ENCODE data around the gene KCNK6. TPM values are rescaled to one million over a fixed set of nuclear protein-coding genes. Genes with fewer than 3 reads are reported as not detected.

Gene KCNK6
- total and polyA plus RNA-seq, 10 of the 15 experiments (the other 5 are each of a cell fraction or from before 2014, with no cell fraction given) = 0.04 to 1.4 (median 1.1) TPM

- TF ChIP-seq BACH1 (IDR thresholded peaks at IDR 0.05; ENCODE audit: borderline replicate concordance) (no peak; the same call in 1 of the 2 replicates), CBFB (IDR thresholded peaks at IDR 0.05; ENCODE audit: low read depth) (no peak), RBBP5 (conservative IDR thresholded peaks at IDR 0.05) (no peak), ASH2L (IDR thresholded peaks at IDR 0.05; ENCODE audit: borderline replicate concordance, low read depth) (no peak), HCFC1 (IDR thresholded peaks at IDR 0.05; ENCODE audit: low read length) (peak; percentile 47), WRNIP1 (IDR thresholded peaks at IDR 0.05; ENCODE audit: borderline replicate concordance, low read depth, low read length) (no peak), PKNOX1 (IDR thresholded peaks at IDR 0.05) (peak; percentile 95), CEBPB (IDR thresholded peaks at IDR 0.05; ENCODE audit: borderline replicate concordance in 1 of 2, low read depth in 2 of 2, low read length in 2 of 2) (no peak), SUZ12 (IDR thresholded peaks at IDR 0.05; ENCODE audit: unreplicated experiment) (no peak), MLLT1 (IDR thresholded peaks at IDR 0.05) (0 out of 2 replicates have a peak, but pooled peaks have one; percentile 17), JUND (IDR thresholded peaks at IDR 0.05; ENCODE audit: low read depth, low read length) (no peak), PAX5 (IDR thresholded peaks at IDR 0.05; ENCODE audit: borderline replicate concordance, low read depth, low read length) (no peak), BRCA1 (IDR thresholded peaks at IDR 0.05; ENCODE audit: low read depth, low read length) (no peak), CBX3 (IDR thresholded peaks at IDR 0.05; ENCODE audit: borderline replicate concordance, low read depth) (no peak), YY1 (IDR thresholded peaks at IDR 0.05; ENCODE audit: low read depth, low read length) (peak; percentile 40), IRF3 (IDR thresholded peaks at IDR 0.05) (no peak), CUX1 (IDR thresholded peaks at IDR 0.05; ENCODE audit: insufficient replicate concordance, low read depth, low read length) (no peak), USF2 (IDR thresholded peaks at IDR 0.05; ENCODE audit: borderline replicate concordance, low read depth, low read length) (no peak), KDM1A (IDR thresholded peaks at IDR 0.05; ENCODE audit: borderline replicate concordance) (no peak), NFIC (IDR thresholded peaks at IDR 0.05; ENCODE audit: low read depth, low read length) (no peak), NR2C1 (IDR thresholded peaks at IDR 0.05) (peak; percentile 95)
Measured at GRCh38 chr19:38315657-38316476, 3.8 kb upstream of the KCNK6 start, which contains the start of gene YIF1B (continued).
